Mesenteric fat pad (tissue), 1 donor: ENCODE results near the gene RIPK4. TPM values are rescaled to one million over a fixed set of nuclear protein-coding genes. Genes with fewer than 3 reads are reported as not detected.

Experiments used
- DNase-seq: peaks from one replicate; pipeline ENCODE4 v3.0.0-alpha.2; 2020; ENCODE audit warnings: low spot score
- total RNA-seq: library from RNA; stranded (reverse); fragmentation: NEBNext Ultra II Directional; extraction: Animal tissue kit (Norgen Biotek cat#: 25700); gene quantifications from one replicate; pipeline ENCODE4 v1.2.1, GENCODE V29; 2021
- donor health status: DM: yes; HTN: yes; CAD: no.

Gene RIPK4
- total RNA-seq, 1 donor from 2014 or later, result not detected

DNA sequence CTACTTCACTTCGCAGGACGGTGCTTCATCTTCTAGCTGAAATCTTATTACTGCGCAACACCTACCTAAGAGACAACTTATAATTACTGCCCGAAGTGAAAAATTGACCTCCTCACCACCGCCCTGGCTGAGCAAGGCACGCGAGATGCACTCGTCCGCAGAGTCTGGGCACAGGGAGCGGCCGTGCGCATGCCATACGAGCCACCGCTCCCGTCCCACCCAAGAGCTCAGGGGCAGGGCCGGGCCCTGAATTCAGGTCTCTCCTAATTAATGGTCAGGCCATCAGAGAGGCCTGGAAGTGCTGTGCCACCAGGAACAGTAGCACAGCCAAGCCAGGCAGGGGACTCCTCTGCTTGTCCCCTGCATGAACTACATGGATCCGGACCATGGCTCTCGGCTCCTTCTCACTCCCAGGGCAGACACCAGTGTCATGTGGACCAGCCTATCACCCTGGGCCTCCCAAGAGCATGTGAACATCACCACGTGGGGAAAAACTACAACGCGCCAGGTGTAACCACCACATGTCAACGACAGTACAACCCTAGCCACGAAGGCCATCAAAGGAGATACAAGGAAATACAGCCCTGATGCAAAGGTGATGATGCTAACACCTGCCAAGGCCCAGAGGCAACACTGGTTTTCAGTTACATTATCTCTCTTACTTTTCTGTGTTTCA is 11.5 kb downstream of the RIPK4 start:
- no peak for DNase-seq

DNA sequence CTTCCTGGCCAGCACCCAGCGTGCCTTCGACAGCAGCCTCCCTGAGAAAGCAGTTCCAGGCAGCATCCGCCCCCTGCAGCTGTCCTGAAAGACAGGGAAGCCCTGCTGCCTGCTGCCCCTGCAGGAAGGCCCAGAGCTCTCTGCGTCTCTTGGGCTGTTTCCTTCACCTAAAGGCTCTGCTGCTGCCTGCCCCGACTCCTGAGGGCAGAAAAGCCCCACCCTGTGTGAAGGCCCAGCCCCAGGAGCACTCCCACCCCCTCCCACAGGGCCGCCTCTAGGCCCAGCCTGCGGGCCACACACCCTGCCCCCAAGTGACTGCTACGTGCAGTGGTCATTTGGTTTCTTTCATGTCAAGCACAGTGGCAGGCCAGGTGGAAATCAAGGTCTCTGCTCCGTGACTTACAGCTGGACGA is 12.4 kb downstream of the RIPK4 start:
- no peak for DNase-seq

DNA sequence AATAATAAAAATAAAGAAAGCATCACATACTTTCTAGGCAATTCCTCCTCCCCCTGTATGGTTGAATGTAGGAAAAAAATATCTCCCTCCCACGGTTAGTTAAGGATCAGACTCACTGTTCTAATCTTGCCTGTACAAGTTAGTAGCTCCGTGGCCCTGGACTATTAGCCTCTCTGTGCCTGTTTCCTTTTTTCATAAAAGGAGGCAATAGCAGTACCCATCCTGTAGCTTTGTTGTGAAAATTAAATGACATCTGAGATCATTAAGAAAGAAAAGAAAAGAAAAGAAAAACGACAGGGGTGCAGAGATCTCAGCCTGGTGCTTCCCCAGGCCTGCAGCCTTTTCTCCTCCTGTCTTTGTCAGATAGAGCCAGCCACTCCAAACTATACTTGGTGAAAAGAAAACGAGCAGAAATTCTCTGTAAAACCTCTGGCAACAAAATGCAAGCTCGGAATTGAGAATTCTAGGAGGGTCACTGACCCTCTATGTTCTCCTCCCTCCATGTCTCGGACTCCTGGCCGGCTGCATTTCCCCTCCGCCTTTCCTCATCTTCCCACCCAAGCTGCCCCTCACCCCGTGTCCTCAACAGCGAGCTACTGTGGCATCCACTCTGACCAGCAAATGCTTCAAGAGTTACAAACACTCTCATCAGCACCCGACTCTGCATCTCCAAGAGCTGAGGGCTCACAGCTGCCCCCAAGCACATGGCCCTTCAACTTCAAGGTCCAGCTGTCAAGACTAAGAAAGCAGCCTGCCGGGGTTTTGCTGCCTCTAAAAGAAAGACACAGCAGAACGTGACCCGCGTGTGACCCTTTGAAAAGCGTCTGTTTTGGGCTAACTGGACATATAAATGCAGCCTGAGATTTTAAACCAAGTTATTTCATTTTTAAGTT is 13.6 kb downstream of the RIPK4 start:
- no peak for DNase-seq

DNA sequence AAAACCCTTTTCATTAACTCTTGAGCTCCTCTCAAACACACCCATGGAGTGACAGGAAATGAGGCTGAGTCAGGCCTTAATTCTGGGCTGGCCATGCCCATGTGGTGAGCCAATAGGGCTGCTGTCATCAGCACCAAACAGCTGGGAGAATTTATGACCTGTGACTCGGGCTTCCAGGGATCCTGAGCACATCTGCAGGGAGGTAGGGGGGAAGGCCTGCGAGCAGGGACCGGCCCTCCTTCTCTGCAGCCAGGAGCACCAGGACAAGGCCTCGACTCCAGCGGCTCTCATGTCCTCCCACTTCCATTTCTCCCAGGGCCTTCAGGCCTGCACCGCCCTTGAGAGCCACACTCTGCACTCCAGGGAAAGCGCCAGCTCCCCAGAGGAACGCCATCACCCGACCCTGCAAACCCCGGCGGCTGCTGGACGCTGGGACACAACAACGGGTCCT is 14.6 kb downstream of the RIPK4 start:
- no peak for DNase-seq

DNA sequence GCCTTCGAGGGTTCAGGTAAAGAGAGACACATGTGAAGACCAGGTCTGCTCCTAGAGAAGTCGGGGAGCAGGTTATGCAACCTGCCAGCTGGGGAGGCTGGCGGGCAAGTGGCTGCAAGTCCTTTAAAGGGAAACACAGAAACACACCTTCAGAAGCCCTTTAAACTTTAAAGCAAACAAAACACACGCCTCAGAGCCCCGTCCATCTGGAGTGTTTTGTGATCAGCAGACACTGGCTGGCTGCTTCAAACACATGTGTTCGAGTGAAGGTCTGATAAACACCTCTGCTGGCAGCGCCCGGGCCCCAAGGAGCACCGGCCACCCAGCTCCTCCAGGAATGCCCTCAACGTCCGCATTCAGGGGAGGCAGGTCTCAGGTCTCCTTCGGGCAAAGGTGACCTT is 15.2 kb downstream of the RIPK4 start:
- DNase-seq, result no peak

DNA sequence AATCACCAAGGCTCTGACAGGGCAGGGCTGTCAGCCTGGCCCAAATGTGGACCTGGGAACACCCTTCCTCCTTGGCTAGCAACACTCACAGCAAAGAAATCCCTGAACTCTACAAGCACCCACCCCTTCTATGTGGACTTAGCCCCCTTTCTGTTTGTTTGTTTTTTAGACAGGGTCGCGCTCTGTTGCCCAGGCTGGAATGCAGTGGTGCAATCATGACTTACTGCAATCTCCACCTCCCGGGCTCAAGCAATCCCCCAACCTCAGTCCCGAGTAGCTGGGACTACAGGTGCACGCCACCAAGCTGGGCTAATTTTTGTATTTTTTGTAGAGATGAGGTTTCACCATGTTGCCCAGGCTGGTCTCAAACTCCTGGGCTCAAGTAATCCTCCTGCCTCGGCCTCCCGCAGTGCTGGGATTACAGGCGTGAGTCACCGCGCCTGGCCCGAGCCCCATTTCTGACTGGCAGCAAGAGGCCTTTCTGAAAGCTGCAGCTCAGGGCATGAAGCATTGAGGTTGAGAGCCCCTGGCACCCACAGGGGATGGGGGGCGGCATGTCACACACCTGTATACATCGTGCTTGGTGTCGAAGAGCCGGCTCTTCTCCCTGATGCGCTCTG is 16.2 kb downstream of the RIPK4 start:
- no peak for DNase-seq

DNA sequence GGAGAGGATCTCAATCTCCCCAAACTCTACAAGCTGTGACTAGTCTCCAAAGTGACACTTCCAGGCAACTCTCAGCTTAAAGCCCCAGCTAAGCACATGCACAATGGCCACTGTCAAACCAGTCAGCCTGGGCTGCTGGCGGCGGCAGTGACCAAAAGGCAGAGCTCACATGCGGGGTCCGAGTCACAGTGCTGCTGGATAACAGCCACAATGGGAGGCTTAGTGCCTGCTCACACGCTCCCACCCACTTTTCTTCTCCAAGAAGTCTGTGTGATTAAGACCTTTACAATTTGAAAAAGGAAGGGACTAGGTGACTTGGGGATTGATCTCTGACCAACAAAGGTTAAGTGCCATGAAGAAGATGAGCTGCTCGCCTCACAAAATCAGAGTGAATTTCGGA is 16.8 kb downstream of the RIPK4 start:
- DNase-seq, result no peak

DNA sequence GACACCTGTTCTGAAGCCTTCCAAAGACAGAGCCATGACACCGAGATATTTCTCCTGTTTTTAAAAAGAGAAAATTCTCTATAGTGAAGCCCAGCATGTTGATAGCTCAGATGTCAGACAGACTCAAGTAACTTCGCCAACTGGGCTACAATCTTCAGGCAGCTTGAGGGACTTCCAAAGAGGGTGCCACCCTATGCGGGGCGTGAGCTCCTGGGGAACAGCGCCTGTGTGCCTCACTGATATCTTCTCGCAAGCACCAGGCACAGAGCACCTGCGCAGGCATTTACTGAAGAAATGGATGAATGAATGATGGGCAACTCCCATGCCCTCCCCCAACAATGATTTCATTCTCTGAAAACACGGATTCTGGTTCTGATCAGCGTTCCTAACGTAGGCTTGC is 17.6 kb downstream of the RIPK4 start:
- DNase-seq, result no peak

DNA sequence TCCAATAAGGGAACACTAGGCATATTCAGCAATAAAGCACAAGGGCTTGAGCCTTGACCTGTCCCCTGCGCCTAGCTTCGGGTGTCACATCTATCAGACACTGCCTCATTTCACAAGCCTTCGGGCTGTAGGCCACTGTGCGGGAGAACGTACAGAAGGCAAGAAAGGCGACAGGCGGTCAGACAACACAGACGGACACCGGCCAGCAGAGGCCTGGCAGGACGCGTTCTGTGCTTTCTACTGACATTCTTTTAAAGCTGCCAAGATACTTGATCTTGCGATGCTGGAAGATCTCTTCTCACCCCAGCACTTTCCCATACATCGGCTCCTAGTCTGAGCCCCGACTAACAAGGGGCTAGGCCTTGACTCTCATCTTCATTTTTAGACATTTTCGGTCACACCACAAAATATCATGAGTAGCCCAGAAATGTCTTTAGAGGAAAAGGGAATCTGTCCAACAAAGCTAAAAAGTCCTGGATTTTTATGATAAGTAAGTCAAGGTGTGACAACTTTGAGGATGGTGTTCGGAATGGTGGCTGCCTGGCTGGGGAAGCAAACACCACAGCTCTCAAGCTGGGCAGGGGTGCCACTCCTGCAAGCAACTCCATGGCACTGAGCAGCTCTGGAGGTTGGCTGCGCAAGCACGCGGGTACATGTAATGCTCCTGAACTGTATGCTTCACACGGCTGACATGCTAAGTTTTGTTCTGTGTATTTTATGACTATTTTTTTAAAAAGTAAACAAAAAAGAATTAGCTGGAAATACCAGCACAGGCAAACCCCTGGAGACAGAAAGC is 18.7 kb downstream of the RIPK4 start:
- DNase-seq, result no peak

DNA sequence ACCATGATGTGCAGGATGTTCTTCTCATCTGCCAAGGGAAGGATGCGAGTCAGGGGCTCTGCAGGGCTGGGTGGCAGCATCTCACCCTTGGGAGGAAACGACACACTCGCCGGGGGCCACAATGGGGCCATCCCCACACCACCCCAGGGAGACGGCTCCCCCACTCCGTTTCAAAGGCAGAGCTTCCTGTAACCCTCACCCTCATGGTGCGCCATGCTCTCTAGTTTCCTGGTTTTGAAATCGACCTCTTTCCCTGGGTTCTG is 20.2 kb downstream of the RIPK4 start:
- no peak for DNase-seq

DNA sequence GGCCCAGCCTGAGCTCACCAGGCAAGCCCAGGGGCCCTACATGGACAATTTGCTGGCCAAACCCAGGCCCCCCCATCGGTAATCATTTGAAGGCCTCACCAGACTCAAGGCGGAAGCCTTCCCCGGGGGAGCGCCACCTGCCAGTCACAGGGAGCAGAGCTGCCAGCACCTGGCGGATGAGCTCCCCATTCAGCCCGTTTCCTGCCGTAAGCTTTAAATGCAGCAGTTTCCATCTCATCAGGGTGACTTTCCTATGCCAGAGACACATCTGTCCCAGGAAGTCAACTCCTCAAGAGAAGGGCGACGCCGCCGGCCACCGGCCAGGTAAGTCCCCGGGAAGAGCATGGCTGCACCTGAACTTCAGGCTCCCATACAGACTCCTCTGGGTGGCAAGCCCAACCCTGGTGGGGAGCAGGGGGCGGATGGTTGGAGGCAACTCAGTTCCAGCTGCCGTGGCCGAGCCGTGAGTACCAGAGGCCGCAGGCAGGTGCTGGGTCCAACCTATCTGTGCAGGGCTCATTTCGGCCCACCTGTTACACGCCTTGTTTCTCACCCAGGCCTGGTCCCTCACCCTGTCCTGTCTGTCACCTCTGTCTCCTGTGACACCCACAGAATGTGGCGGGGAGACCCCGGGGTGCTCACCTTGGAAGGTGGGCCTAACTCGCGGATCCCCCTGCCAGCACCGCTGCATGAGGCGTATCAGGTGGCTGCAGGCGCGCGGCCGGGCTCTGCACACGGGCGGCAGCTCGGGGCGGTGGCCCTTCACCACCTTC is 20.7 kb downstream of the RIPK4 start:
- no peak for DNase-seq

DNA sequence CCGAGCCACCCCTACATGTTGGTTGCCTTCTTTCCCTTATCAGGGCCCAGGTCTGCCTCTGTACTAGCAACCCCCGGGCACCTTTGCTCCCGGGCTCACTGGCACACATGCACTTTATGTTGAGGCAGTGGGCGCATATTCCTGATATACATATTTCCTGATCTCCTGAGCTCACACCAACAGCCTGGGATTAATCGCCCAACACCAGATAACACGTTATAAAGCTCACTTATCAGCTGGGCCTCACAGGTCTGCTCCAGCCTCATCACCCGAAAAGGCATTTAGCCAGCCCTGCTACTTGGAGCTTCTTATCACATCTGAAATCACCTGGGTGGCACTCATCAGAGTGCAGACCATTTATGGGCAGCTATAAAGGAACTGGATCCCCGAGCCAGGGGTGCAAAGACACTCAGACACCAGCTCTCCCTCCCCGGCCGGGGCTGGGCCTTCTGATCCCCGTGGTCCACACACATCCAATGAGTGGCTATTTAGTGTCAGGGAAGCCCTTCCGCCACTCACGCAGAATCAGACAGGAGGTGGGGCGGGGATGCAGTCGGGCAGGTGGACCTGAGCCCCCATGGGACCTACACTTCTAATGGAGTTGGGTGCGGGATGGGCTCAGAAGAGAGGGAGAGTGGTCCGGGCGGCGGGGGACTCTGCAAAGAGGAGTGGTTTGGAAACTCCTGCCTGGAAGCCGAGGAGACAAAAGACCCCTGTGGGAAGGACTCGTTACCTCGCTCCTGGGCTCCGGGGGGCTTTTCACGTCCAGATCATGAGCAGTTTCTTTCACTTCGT is 21.6 kb downstream of the RIPK4 start:
- no peak for DNase-seq

DNA sequence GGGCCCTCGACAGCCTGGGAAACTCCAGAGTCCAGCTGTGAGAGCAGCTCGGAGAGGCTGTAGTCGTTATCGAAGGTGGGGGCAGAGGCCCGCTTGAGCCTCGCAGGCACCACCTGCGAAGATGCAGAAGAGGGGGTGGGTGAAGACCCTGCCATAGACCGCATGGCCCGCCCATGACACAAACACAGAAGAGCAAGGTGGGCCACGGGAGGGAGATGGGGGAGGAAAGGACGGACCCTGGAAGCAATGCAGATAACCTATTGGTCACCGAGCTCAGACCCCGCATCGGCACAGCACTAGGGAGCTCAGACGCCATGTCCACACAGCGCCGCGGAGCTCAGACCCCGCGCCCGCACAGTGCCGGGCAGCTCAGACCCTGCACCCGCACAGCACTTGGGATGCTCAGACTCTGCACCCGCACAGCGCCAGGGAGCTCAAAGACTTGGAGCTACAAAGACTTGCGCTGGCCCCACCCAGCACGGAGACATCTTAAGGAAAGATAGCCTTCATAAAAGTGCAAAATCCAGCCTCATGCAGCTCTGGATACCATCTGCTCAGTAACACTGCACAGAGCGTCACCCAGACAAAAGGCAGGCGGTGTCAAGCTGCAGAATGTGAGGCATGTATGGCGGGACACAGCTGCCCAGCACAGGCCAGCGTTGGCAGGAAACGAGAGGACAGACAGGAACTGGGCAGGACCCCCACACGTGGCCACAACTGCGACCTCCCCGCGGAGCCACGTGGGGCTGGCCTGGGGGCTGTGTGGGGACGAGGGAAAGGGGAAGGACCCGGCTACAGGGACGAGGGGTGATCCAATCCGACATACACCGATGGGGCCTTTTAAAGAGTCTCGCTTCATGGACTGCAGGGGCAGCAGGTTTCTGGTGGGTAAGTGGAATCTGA is 22.6 kb downstream of the RIPK4 start:
- DNase-seq, result no peak

DNA sequence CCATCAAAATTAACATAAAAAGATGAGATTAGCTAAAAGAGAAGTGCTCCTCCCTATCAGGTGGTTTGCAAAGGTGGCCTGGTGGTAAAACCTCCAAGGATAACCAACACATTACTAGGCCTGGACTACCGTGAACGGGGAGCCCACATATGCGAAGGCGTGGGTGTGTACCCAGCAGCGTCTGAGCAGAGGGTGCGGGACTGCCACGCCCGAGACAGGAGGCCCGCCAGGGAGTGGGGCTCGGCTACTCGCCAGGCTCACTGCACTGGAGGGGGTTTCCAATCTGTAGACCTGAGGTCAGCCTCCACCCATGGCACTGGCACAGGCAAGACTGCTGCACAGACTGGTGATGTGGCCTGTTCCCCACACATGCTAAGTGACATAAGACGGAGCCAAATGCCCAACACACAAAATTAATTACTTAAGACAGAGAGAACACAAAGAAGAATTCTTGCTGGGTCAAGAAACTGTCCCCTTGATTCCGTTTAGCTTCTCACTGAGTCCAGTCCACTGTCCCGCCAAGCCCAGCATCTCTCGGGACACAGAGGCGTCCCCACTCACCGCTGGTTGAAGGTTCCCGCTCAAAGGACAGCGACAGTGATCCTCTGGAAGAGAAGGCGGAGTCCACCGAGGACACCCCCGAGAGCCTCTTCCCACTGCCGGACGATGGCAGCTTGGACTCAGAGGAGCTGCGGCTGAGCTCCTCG is 23.4 kb downstream of the RIPK4 start:
- DNase-seq, result no peak

DNA sequence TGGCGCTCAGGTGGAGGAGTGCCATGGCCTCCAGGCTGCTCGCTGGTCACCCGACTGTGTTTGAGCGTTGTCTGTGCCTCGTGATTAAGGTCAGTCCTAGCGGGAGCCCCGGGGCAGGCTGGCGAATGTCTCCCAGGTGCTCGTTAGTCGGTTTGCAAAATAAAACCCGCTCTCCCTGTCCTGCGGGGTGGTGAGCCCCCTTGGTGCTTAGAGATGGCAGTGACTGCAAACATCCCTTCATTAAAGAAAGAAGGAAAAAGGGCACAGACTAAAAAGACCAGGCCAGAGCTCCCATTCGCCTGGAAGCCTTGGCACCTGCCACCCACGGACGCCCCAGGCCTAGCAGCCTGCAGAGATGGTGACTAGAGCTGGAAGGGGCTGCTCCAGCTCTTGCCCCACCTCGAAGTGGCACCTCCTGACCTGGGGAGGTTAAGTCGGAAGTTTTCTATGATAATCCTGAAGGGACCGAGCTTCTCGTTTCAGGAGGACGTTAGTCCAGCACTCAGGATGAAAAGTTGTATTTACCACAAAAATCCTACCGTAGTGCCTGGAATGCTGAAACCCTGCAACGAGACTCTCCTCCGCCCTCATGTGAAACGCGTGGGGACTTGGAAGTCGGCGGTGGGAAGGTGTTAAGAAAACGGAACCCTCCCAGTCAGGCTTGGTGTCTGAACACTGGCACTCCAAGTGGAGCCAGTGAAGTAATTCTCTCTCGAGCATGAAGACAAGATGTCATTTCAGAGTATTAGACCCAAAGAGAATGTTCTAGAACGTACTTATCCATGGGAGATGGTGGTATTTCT is 24.6 kb downstream of the RIPK4 start:
- DNase-seq, result no peak

DNA sequence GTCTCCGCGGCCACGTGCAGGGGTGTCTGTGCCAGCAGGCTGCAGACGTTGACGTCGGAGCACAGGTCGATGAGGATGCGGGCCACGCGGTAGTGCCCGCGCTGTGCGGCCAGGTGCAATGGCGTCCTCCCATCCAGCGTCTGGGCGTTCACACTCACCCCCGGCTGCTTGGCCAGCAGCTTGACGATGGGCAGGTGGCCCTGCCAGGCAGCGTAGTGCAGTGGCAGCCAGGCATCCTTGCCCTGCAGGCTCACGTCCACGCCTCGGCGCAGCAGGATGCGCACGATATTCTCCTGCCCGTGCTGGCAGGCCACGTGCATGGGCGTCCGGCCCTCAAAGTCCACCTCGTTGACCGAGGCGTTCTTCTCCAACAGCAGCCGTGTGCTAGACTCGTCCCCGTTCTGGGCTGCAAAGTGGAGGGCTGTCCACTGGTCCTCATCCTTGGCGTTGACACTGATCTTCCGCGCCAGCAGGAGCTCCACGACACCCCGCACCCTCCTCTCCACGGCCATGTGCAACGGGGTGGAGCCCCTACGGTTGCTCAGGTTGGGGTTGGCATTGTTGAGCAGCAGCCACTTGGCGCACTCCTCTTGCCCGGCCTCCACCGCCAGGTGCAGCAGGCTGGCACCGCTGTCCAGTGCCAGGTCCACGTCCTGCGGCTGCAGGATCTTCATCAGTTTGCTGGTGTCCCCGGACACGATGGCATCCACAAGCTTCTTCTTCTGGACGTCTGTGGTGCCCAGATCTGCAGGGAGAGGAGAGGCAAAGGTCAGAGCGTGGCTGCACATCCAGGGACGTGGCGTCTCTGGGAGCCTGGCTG is 25.4 kb downstream of the RIPK4 start:
- no peak for DNase-seq
